ENCODE results near the gene PIGR.

Gene PIGR

GRCh38 chr1:206915030-206915735 lies 31.1 kb downstream of the PIGR start:
- TF ChIP-seq, protein P1, sequence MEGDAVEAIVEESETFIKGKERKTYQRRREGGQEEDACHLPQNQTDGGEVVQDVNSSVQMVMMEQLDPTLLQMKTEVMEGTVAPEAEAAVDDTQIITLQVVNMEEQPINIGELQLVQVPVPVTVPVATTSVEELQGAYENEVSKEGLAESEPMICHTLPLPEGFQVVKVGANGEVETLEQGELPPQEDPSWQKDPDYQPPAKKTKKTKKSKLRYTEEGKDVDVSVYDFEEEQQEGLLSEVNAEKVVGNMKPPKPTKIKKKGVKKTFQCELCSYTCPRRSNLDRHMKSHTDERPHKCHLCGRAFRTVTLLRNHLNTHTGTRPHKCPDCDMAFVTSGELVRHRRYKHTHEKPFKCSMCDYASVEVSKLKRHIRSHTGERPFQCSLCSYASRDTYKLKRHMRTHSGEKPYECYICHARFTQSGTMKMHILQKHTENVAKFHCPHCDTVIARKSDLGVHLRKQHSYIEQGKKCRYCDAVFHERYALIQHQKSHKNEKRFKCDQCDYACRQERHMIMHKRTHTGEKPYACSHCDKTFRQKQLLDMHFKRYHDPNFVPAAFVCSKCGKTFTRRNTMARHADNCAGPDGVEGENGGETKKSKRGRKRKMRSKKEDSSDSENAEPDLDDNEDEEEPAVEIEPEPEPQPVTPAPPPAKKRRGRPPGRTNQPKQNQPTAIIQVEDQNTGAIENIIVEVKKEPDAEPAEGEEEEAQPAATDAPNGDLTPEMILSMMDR (IDR thresholded peaks at IDR 0.05; ENCODE audit: low read depth, low read length): no peak
- TF ChIP-seq EZH2phosphoT487 (IDR thresholded peaks at IDR 0.05; ENCODE audit: low read depth): no peak
- Histone ChIP-seq H3K4me3 (ENCODE audit: low read length) (no peak overlapping the region), H4K20me1 (ENCODE audit: insufficient read depth, low read length) (no peaks in the 10 kb centered on the region), H3K79me2 (ENCODE audit: low read length) (no peaks in the 10 kb centered on the region), H3K9me3 (ENCODE audit: insufficient read depth, low read length) (no peaks in the 10 kb centered on the region), H3K36me3 (replicated peaks; ENCODE audit: low read depth, low read length) (no peaks in the 10 kb centered on the region), H3K27me3 (ENCODE audit: low read depth, low read length) (peaks cover 4% of the 10 kb centered on the region), H3K9ac (ENCODE audit: low read length) (no peak overlapping the region), H3K4me1 (ENCODE audit: low read length) (peaks cover 14% of the 10 kb centered on the region), H3K27ac (ENCODE audit: low read length) (no peak overlapping the region), H3K4me2 (ENCODE audit: low read length) (no peak overlapping the region), H2AFZ (ENCODE audit: low read depth, low read length) (no peak overlapping the region)

GRCh38 chr1:206913766-206914537 lies 32.3 kb downstream of the PIGR start:
- H3K4me1 ChIP-seq (ENCODE audit: low read length): peaks cover 19% of the 10 kb centered on the region
- H3K9ac ChIP-seq (ENCODE audit: low read length): no peak overlapping the region
- no peaks in the 10 kb centered on the region for H3K36me3 ChIP-seq (replicated peaks; ENCODE audit: low read depth, low read length)
- no peaks in the 10 kb centered on the region for H4K20me1 ChIP-seq (ENCODE audit: insufficient read depth, low read length)
- H3K9me3 ChIP-seq (ENCODE audit: insufficient read depth, low read length): no peaks in the 10 kb centered on the region
- H3K27me3 ChIP-seq (ENCODE audit: low read depth, low read length): peaks cover 16% of the 10 kb centered on the region
- H3K27ac ChIP-seq (ENCODE audit: low read length): no peak overlapping the region
- H3K4me2 ChIP-seq (ENCODE audit: low read length): no peak overlapping the region
- H3K4me3 ChIP-seq (ENCODE audit: low read length): no peak overlapping the region
- no peaks in the 10 kb centered on the region for H3K79me2 ChIP-seq (ENCODE audit: low read length)
- TF ChIP-seq, protein P1 (IDR thresholded peaks at IDR 0.05; ENCODE audit: low read depth, low read length): no peak
- TF ChIP-seq EZH2phosphoT487 (IDR thresholded peaks at IDR 0.05; ENCODE audit: low read depth): no peak
- H2AFZ ChIP-seq (ENCODE audit: low read depth, low read length): no peak overlapping the region

- Histone ChIP-seq H3K36me3 (replicated peaks; ENCODE audit: low read depth, low read length) (no peaks in the 10 kb centered on the region), H3K9me3 (ENCODE audit: insufficient read depth, low read length) (no peaks in the 10 kb centered on the region), H3K4me2 (ENCODE audit: low read length) (peak overlapping the region; percentile 15), H4K20me1 (ENCODE audit: insufficient read depth, low read length) (no peaks in the 10 kb centered on the region), H3K27me3 (ENCODE audit: low read depth, low read length) (peaks cover 22% of the 10 kb centered on the region), H3K4me3 (ENCODE audit: low read length) (no peak overlapping the region), H3K79me2 (ENCODE audit: low read length) (no peaks in the 10 kb centered on the region), H3K27ac (ENCODE audit: low read length) (no peak overlapping the region), H3K9ac (ENCODE audit: low read length) (no peak overlapping the region), H3K4me1 (ENCODE audit: low read length) (peaks cover 19% of the 10 kb centered on the region), H2AFZ (ENCODE audit: low read depth, low read length) (no peak overlapping the region; the same call in 1 of the 2 replicates)
- no peak for TF ChIP-seq EZH2phosphoT487 (IDR thresholded peaks at IDR 0.05; ENCODE audit: low read depth)
- TF ChIP-seq, protein P1 (IDR thresholded peaks at IDR 0.05; ENCODE audit: low read depth, low read length): peak; percentile 95
Measured at GRCh38 chr1:206912445-206913095, 33.7 kb downstream of the PIGR start.
